Stomach (tissue), 9 donors: ENCODE results near the gene TRIOBP. TPM values are rescaled to one million over a fixed set of nuclear protein-coding genes. Genes with fewer than 3 reads are reported as not detected.

Source experiments
- DNase-seq, 2 donors: peaks; one replicate each; pipeline versions ENCODE4 v3.0.0 to v3.0.0-alpha.2; 2013 to 2019
- H3K27ac ChIP-seq, 5 donors: fragments of 200-600 bp in 4 of 5; sonication (generic) in 4 of 5; one replicate each; pipeline ENCODE4 v1.5.1; 2013 to 2019; ENCODE audit warnings: mild to moderate bottlenecking in 1 of 5, moderate library complexity in 1 of 5
- H3K27me3 ChIP-seq, 3 donors: fragments of 200-600 bp; sonication (generic); one replicate each; pipeline ENCODE4 v1.5.1; 2017 to 2019; ENCODE audit warnings: mixed run types in 1 of 3
- H3K36me3 ChIP-seq, 4 donors: fragments of 200-600 bp; sonication (generic); 1 replicate in 3 of 4; 2 replicates in 1 of 4; pipeline ENCODE4 v1.5.1; 2016 to 2019
- H3K4me1 ChIP-seq, 4 donors: fragments of 200-600 bp; sonication (generic); one replicate each; pipeline ENCODE4 v1.5.1; 2016 to 2019
- H3K4me3 ChIP-seq, 4 donors: fragments of 200-600 bp; sonication (generic) in 3 of 4; one replicate each; pipeline ENCODE4 v1.5.1; 2016 to 2019; ENCODE audit warnings: mild to moderate bottlenecking in 1 of 4
- H3K9me3 ChIP-seq, 4 donors: fragments of 200-600 bp; sonication (generic); one replicate each; pipeline ENCODE4 v1.5.1; 2016 to 2019
- EP300 ChIP-seq: sonication (generic); formaldehyde crosslinking; IDR thresholded peaks from one replicate; pipeline ENCODE4 v1.6.1; 2017; ENCODE audit warnings: antibody characterized with exemption
- POLR2A ChIP-seq, 4 donors: fragments of 450-650 bp; IDR thresholded peaks; one replicate each; pipeline ENCODE4 v1.6.1; 2016; ENCODE audit warnings: antibody characterized with exemption in 4 of 4, control low read depth in 2 of 4, mild to moderate bottlenecking in 1 of 4, moderate library complexity in 1 of 4
- POLR2AphosphoS5 ChIP-seq, 3 donors: sonication (generic); formaldehyde crosslinking; IDR thresholded peaks; one replicate each; pipeline ENCODE4 v1.6.1; 2016; ENCODE audit warnings: antibody characterized with exemption in 3 of 3
- WGBS, 5 donors: extraction: QIAGEN DNeasy Blood & Tissue Kit in 3 of 5; methylation state at CpG; one replicate each; pipeline versions ENCODE4 v1.1.5 to v1.1.7; 2013 to 2018; 5-methylcytosine and 5-hydroxymethylcytosine counted together
- intact Hi-C: fragments of 100-400 bp; cut with DNase I; formaldehyde crosslinking; loops from one replicate; pipeline ENCODE4 v1.15.1; 2023; ENCODE audit warnings: low total_unique reads
- polyA plus RNA-seq, 3 donors: library from polyadenylated mRNA; stranded (reverse); fragments of 200-250 nt; gene quantifications; one replicate each; pipeline ENCODE4 v1.2.3, GENCODE V29; 2013
- total RNA-seq, 5 donors: library from RNA; depleted of rRNA; stranded (reverse); fragments of >200 nt; gene quantifications; one replicate each; pipeline versions ENCODE4 v1.1.0 to v1.2.3, GENCODE V29; 2014 to 2016
- TF ChIP-seq, protein P1 (sequence below), 7 experiments: fragments of 450-650 bp in 4 of 7; fragments of 200-600 bp in 3 of 7; sonication (generic) in 3 of 7; IDR thresholded peaks; one replicate each; pipeline ENCODE4 v1.5.1; 2016 to 2019; ENCODE audit warnings: antibody characterized with exemption in 7 of 7, control low read depth in 2 of 7, mild to moderate bottlenecking in 1 of 7
- donor health status: healthy with polysubstance abuse.
- donor health status: Bipolar disorder and iron deficiency.
- donor health status: healthy.

The TRIOBP gene
- total and polyA plus RNA-seq, 8 donors = 30.6 to 355 (median 86.1) TPM

DNA sequence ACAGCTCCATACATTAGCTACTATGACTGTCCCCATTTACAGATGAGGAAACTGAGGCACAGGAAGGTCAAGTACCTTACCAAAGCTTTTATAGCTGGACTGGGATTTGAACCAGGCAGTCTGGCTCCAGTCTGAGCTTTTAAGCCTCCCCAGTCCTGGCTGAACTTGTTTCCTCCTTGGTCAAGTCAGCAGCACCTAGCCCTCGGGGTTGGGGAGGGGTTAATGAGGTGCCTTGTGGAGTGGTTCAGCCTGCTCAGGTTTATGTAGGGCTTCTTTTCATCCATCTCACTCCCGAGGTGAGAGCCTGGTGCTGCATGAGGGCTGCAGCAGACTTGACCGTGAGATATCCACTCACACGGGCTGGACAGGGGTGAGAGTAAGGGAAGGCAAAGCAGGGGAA lies 74.2 kb downstream of the TRIOBP start:
- intact Hi-C loops = no loop called here
- peaks cover 57 to 94% (median 92%) of the 10 kb centered on the region in 4 donors for H3K36me3 ChIP-seq
- TF ChIP-seq POLR2A (IDR thresholded peaks at IDR 0.05) = no peak
- TF ChIP-seq, protein P1, sequence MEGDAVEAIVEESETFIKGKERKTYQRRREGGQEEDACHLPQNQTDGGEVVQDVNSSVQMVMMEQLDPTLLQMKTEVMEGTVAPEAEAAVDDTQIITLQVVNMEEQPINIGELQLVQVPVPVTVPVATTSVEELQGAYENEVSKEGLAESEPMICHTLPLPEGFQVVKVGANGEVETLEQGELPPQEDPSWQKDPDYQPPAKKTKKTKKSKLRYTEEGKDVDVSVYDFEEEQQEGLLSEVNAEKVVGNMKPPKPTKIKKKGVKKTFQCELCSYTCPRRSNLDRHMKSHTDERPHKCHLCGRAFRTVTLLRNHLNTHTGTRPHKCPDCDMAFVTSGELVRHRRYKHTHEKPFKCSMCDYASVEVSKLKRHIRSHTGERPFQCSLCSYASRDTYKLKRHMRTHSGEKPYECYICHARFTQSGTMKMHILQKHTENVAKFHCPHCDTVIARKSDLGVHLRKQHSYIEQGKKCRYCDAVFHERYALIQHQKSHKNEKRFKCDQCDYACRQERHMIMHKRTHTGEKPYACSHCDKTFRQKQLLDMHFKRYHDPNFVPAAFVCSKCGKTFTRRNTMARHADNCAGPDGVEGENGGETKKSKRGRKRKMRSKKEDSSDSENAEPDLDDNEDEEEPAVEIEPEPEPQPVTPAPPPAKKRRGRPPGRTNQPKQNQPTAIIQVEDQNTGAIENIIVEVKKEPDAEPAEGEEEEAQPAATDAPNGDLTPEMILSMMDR (IDR thresholded peaks at IDR 0.05) = no peak
- no peak for TF ChIP-seq POLR2AphosphoS5 (IDR thresholded peaks at IDR 0.05)
- no peak for TF ChIP-seq EP300
- no peaks in the 10 kb centered on the region for H3K9me3 ChIP-seq
- no peak overlapping the region for H3K4me3 ChIP-seq
- no peaks in the 10 kb centered on the region for H3K27me3 ChIP-seq
- H3K4me1 ChIP-seq = peaks cover 0 to 4% (median 0%) of the 10 kb centered on the region in 4 donors
- DNase-seq = no peak
- 52 to 65% (median 59%) methylated on average over 4 of the region's 4 CpGs for WGBS, 5 donors
- no peak overlapping the region for H3K27ac ChIP-seq

DNA sequence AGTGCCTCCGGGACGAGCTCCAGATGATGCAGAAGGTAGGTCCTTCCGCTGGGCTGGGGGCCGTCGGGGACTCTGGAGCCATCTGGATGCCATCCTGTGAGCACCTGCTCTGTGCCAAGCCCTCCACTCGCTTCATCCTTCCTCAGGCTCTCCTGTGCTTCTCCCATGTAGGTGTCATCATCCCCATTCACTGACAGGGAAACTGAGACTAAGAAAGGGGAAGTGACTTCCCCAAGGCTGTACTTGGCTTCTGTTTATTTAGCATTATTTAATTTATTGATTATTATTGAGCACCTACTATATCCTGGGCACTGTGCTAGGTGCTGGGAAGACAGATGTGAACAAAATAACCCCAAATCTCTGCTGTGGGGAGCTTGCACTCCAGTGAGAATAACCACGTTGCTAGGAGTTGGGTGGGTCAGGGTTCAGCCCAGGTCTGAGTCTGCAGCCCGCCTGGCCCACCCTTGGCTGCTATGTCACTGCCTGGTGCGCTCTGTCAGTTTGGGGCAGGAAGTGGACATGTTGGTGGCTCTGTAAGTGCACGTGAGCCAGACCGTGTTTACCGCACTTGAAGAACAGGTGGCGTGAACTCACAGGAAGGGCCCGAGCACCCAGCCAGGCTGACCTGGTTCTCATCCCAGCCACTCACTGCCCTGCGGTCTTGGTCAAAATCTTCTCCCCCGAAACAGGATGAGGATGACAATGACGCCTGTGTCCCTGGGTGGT lies 75.0 kb downstream of the TRIOBP start:
- peaks cover 54 to 87% (median 84%) of the 10 kb centered on the region in 4 donors for H3K36me3 ChIP-seq
- TF ChIP-seq, protein P1 (IDR thresholded peaks at IDR 0.05) = no peak
- TF ChIP-seq EP300 (no peak), POLR2AphosphoS5 (IDR thresholded peaks at IDR 0.05) (no peak), POLR2A (IDR thresholded peaks at IDR 0.05) (no peak)
- WGBS, 5 donors = 87 to 93% (median 91%) methylated on average over 17 of the region's 17 CpGs
- peaks cover 4 to 10% (median 5%) of the 10 kb centered on the region in 4 donors for H3K4me1 ChIP-seq
- H3K4me3 ChIP-seq = no peak overlapping the region
- H3K9me3 ChIP-seq = no peaks in the 10 kb centered on the region
- intact Hi-C loops = no loop called here
- no peak for DNase-seq
- no peak overlapping the region for H3K27ac ChIP-seq
- no peaks in the 10 kb centered on the region for H3K27me3 ChIP-seq

DNA sequence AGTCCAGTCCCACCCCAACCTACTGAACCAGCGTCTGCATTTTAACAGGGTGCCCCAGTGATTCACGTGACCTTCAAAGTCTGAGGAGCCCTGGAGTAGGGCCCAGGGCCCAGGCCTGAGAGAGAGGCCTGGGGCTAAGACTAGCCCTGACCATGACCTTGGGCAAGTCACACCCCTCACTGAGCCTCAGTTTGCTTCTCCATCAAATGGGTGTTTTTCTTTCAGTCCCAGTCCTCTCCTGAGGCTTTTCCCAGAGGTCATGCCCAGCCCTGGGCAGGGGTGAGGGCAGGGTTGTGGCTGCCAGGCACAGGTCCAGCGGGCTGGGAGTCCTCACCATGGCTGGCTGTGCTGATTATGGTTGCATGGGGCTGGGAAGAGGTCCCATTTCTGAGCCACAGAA lies 77.9 kb downstream of the TRIOBP start:
- TF ChIP-seq POLR2A (IDR thresholded peaks at IDR 0.05) = no peak
- TF ChIP-seq, protein P1 (IDR thresholded peaks at IDR 0.05) = no peak
- no peak for TF ChIP-seq EP300
- TF ChIP-seq POLR2AphosphoS5 (IDR thresholded peaks at IDR 0.05) = no peak
- Histone ChIP-seq H3K27me3 (no peaks in the 10 kb centered on the region), H3K36me3 (peaks cover 36 to 58% (median 56%) of the 10 kb centered on the region in 4 donors), H3K9me3 (no peaks in the 10 kb centered on the region), H3K27ac (peak overlapping the region in 3 of 5 donors; percentile 14 to 47 (median 23)), H3K4me3 (no peak overlapping the region), H3K4me1 (peaks cover 10 to 20% (median 15%) of the 10 kb centered on the region in 4 donors)
- DNase-seq = no peak
- WGBS, 5 donors = 80 to 93% (median 86%) methylated on average over 3 of the region's 3 CpGs
- intact Hi-C loops = no loop called here

DNA sequence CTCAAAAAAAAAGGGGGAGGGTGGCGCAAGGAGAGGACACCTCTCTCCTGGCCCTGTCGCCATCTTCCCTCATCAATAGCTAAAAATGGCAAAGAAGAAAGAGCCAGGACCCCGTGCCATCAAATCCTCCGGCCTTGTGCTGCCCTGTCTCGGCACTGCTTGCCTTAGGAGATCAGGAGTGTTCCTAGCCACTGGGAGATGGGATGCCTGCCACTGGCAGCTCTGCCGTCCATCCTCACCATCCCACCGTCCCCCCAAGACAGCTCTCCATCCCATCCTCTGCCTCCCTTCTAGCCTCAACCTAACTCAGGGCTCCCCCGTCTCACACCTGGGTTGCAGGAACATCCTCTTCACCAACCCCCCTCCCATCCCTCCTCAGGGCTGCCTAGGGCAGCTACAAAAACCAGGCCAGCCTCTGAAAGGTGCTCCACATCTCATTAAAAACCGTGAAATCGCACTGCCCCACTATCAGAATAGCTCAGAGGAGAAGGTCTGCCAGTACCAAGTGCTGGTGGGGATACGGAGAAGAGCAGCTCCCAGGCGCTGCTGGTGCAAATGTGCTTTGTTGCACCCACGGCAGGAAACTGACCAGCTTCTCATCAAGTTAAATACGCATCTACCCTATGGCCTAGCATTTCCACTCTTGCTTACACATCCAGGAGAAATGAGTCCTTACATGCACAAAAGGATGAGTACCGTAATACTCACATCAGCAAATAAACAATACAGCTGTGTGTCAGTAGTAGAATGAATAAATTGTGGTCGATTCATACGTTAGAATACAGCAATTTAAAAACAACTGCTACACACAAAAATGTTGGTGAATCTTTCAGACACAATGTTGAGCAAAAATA lies 79.2 kb downstream of the TRIOBP start:
- WGBS, 5 donors = 68 to 87% (median 83%) methylated on average over 17 of the region's 17 CpGs
- H3K27me3 ChIP-seq = no peaks in the 10 kb centered on the region
- intact Hi-C loops = no loop called here
- H3K36me3 ChIP-seq = peaks cover 31 to 45% (median 43%) of the 10 kb centered on the region in 4 donors
- no peaks in the 10 kb centered on the region for H3K9me3 ChIP-seq
- H3K4me3 ChIP-seq = no peak overlapping the region
- no peak for DNase-seq
- H3K27ac ChIP-seq = peak overlapping the region; percentile 23 to 75 (median 70)
- peaks cover 10 to 20% (median 15%) of the 10 kb centered on the region in 4 donors for H3K4me1 ChIP-seq
- TF ChIP-seq POLR2A (IDR thresholded peaks at IDR 0.05) = no peak
